CD4-positive, alpha-beta T cell treated with Interleukin-2 at 100 ng/mL for 4 hours (primary cell): ENCODE data around the gene NASP.

Experiments
- DNase-seq: peaks from one replicate; pipeline ENCODE4 v3.0.0-alpha.2; 2020; ENCODE audit warnings: low spot score

The NASP gene

GRCh38 chr1:45620588-45621500 lies 37.0 kb downstream of the NASP start:
- DNase-seq = no peak

- no peak for DNase-seq
Measured at GRCh38 chr1:45621501-45621836, 37.6 kb downstream of the NASP start.

GRCh38 chr1:45621895-45622523 lies 38.2 kb downstream of the NASP start:
- DNase-seq = no peak

GRCh38 chr1:45622524-45623394 lies 38.9 kb downstream of the NASP start:
- DNase-seq = no peak

GRCh38 chr1:45623972-45624371 lies 40.1 kb downstream of the NASP start, which contains the start of gene CCDC17:
CCDC17 (minus strand) TSS chr1:45624054; CDS start chr1:45623909, 145 bp downstream.
- no peak for DNase-seq

GRCh38 chr1:45629035-45629434 lies 45.2 kb downstream of the NASP start:
- no peak for DNase-seq

- DNase-seq = no peak
Measured at GRCh38 chr1:45630429-45630828, 46.6 kb downstream of the NASP start.

- DNase-seq = no peak
Measured at GRCh38 chr1:45635211-45635610, 51.4 kb downstream of the NASP start.

GRCh38 chr1:45640293-45640692 lies 56.5 kb downstream of the NASP start:
- no peak for DNase-seq

GRCh38 chr1:45643321-45643720 lies 59.5 kb downstream of the NASP start:
- DNase-seq = no peak

GRCh38 chr1:45643978-45644377 lies 60.1 kb downstream of the NASP start:
- DNase-seq = no peak

- no peak for DNase-seq
Measured at GRCh38 chr1:45644661-45645060, 60.8 kb downstream of the NASP start.

- no peak for DNase-seq
Measured at GRCh38 chr1:45647248-45648021, 63.6 kb downstream of the NASP start.

GRCh38 chr1:45654540-45655280 lies 70.9 kb downstream of the NASP start:
- no peak for DNase-seq

GRCh38 chr1:45656573-45657226 lies 72.9 kb downstream of the NASP start:
- no peak for DNase-seq

GRCh38 chr1:45658171-45658570 lies 74.3 kb downstream of the NASP start:
- no peak for DNase-seq

GRCh38 chr1:45659222-45659621 lies 75.4 kb downstream of the NASP start:
- no peak for DNase-seq

GRCh38 chr1:45660336-45660735 lies 76.5 kb downstream of the NASP start:
- DNase-seq = no peak

GRCh38 chr1:45666836-45667235 lies 83.0 kb downstream of the NASP start:
- no peak for DNase-seq

GRCh38 chr1:45667321-45668111 lies 83.7 kb downstream of the NASP start:
- no peak for DNase-seq
